Measurements from ENCODE around the gene BANF2.
"Not testable (repeated sequence)": the region's sequence is repeated elsewhere in the genome, so short reads cannot be mapped to it uniquely, and the experiment has no call there.

The BANF2 gene

DNA sequence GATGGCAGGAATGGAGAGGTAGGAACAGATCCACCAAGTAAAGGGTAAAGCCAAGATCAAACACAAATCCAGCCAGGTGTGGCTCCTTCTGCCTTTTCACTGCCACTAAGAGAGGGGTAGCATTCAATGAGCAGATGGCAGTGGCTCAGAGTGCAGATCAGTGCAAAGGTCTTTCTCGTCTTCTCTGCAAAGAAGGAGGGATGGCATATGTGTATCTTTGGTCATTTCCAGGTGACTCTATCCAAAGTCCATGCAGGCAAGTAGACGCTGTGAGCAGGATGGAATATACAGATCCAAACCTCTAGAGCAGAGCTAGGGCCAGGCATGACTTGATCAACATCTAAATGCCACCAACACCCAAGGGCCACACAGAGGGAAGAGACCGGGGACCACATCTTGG lies 6.9 kb downstream of the BANF2 start:
- no peak for DNase-seq
- H3K4me1 Mint-ChIP-seq (ENCODE audit: low read depth) = no peaks in the 10 kb centered on the region
- H3K27ac Mint-ChIP-seq = no peak overlapping the region
- H3K36me3 Mint-ChIP-seq (ENCODE audit: low read depth) = no peaks in the 10 kb centered on the region
- no peaks in the 10 kb centered on the region for H3K9me3 Mint-ChIP-seq
- no peak overlapping the region for H3K4me3 Mint-ChIP-seq
- H3K27me3 Mint-ChIP-seq = no peaks in the 10 kb centered on the region

DNA sequence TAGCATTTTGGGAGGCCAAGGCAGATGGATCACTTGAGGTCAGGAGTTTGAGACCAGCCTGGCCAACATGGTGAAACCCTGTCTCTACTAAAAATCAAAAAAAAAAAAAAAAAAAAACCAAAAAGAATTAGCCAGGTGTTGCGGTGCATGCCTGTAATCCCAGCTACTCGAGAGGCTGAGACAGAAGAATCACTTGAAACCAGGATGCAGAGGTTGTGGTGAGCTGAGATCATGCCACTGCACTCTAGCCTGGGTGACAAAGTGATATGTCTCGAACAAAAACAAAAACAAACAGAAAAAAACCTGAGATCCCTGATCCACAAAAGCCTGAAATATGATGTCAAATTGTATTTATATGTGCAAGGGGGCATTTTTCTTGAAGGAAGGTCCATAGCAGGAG lies 8.2 kb downstream of the BANF2 start:
- H3K36me3 Mint-ChIP-seq (ENCODE audit: low read depth); DNase-seq; H3K27me3 Mint-ChIP-seq; H3K4me3 Mint-ChIP-seq; H3K9me3 Mint-ChIP-seq; H3K4me1 Mint-ChIP-seq (ENCODE audit: low read depth); H3K27ac Mint-ChIP-seq: not testable (repeated sequence)

GRCh38 chr20:17708675-17709360 lies 9.1 kb downstream of the BANF2 start:
- Mint-ChIP-seq H3K4me1 (ENCODE audit: low read depth) (no peaks in the 10 kb centered on the region), H3K36me3 (ENCODE audit: low read depth) (no peaks in the 10 kb centered on the region), H3K9me3 (no peaks in the 10 kb centered on the region), H3K27me3 (no peaks in the 10 kb centered on the region), H3K27ac (no peak overlapping the region), H3K4me3 (no peak overlapping the region)
- no peak for DNase-seq

DNA sequence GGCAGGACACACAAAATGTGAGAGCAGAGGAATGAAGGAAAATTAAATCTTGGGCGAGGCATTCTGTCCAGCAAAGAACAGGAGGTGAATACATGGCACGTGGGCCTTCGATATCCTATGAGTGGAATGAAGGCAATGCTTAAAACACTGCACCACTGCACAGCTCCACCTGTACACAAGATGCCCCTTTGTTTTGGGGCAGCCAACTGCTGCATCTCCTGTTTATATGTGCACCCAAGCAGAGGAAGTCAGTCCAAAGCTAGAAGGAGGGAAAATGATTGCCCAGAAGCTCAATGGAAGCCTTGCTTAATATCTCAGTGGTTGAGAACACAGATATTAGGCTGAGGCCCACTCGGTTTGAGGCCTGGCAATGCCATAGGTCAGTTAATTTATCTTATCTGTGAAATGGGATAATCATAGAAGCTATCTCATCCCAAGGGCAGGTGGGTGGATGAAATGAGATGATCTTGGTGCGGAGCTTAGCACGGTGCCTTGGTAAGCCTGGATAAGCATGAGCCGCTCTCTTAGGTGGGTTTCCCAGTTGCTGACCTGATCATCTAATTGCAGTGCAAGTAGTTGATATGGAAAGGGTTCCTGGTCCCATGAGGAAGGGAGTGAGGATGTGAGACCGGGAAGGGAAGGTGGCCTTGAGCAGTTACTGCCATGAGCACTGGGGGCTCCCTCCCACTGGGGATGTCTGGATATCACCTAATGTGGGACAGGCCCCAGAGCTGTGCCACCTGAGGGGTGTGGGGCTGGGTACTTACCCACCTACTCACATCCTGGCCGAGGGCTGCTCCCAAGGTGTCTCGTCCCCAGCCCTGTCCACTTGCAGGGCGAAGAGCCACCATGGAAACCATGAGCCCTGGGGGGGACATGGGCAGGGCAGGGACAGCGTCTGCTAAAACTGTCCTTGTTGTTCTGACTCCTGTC lies 9.9 kb downstream of the BANF2 start:
- H3K36me3 Mint-ChIP-seq (ENCODE audit: low read depth) = no peaks in the 10 kb centered on the region
- DNase-seq = no peak
- H3K4me3 Mint-ChIP-seq = no peak overlapping the region
- H3K4me1 Mint-ChIP-seq (ENCODE audit: low read depth) = no peaks in the 10 kb centered on the region
- H3K27ac Mint-ChIP-seq = no peak overlapping the region
- no peaks in the 10 kb centered on the region for H3K9me3 Mint-ChIP-seq
- H3K27me3 Mint-ChIP-seq = no peaks in the 10 kb centered on the region

GRCh38 chr20:17710379-17711266 lies 10.9 kb downstream of the BANF2 start:
- Mint-ChIP-seq H3K9me3 (no peaks in the 10 kb centered on the region), H3K4me1 (ENCODE audit: low read depth) (no peaks in the 10 kb centered on the region), H3K27me3 (no peaks in the 10 kb centered on the region), H3K27ac (no peak overlapping the region), H3K36me3 (ENCODE audit: low read depth) (no peaks in the 10 kb centered on the region), H3K4me3 (no peak overlapping the region)
- DNase-seq = no peak

- no peak for DNase-seq
- Mint-ChIP-seq H3K4me3 (no peak overlapping the region), H3K36me3 (ENCODE audit: low read depth) (no peaks in the 10 kb centered on the region), H3K4me1 (ENCODE audit: low read depth) (no peaks in the 10 kb centered on the region), H3K27me3 (no peaks in the 10 kb centered on the region), H3K9me3 (no peaks in the 10 kb centered on the region), H3K27ac (no peak overlapping the region)
Observed at GRCh38 chr20:17711267-17711627, 11.5 kb downstream of the BANF2 start.

- DNase-seq = no peak
- H3K36me3 Mint-ChIP-seq (ENCODE audit: low read depth) = no peaks in the 10 kb centered on the region
- no peaks in the 10 kb centered on the region for H3K27me3 Mint-ChIP-seq
- H3K27ac Mint-ChIP-seq = no peak overlapping the region
- no peaks in the 10 kb centered on the region for H3K4me1 Mint-ChIP-seq (ENCODE audit: low read depth)
- H3K4me3 Mint-ChIP-seq = no peak overlapping the region
- H3K9me3 Mint-ChIP-seq = no peaks in the 10 kb centered on the region
Observed at GRCh38 chr20:17712201-17712600, 12.4 kb downstream of the BANF2 start.

GRCh38 chr20:17712708-17713107 lies 12.9 kb downstream of the BANF2 start:
- Mint-ChIP-seq H3K4me3 (no peak overlapping the region), H3K27me3 (no peaks in the 10 kb centered on the region), H3K27ac (no peak overlapping the region), H3K36me3 (ENCODE audit: low read depth) (no peaks in the 10 kb centered on the region), H3K4me1 (ENCODE audit: low read depth) (no peaks in the 10 kb centered on the region), H3K9me3 (no peaks in the 10 kb centered on the region)
- no peak for DNase-seq

- H3K36me3 Mint-ChIP-seq (ENCODE audit: low read depth) = no peaks in the 10 kb centered on the region
- no peaks in the 10 kb centered on the region for H3K9me3 Mint-ChIP-seq
- peaks cover 7% of the 10 kb centered on the region for H3K27me3 Mint-ChIP-seq
- H3K27ac Mint-ChIP-seq = no peak overlapping the region
- DNase-seq = no peak
- no peak overlapping the region for H3K4me3 Mint-ChIP-seq
- no peaks in the 10 kb centered on the region for H3K4me1 Mint-ChIP-seq (ENCODE audit: low read depth)
Observed at GRCh38 chr20:17714597-17714996, 14.8 kb downstream of the BANF2 start.

GRCh38 chr20:17715075-17715474 lies 15.3 kb downstream of the BANF2 start:
- H3K4me3 Mint-ChIP-seq = no peak overlapping the region
- peaks cover 7% of the 10 kb centered on the region for H3K27me3 Mint-ChIP-seq
- DNase-seq = no peak
- H3K9me3 Mint-ChIP-seq = no peaks in the 10 kb centered on the region
- H3K36me3 Mint-ChIP-seq (ENCODE audit: low read depth) = no peaks in the 10 kb centered on the region
- H3K27ac Mint-ChIP-seq = no peak overlapping the region
- H3K4me1 Mint-ChIP-seq (ENCODE audit: low read depth) = no peaks in the 10 kb centered on the region

DNA sequence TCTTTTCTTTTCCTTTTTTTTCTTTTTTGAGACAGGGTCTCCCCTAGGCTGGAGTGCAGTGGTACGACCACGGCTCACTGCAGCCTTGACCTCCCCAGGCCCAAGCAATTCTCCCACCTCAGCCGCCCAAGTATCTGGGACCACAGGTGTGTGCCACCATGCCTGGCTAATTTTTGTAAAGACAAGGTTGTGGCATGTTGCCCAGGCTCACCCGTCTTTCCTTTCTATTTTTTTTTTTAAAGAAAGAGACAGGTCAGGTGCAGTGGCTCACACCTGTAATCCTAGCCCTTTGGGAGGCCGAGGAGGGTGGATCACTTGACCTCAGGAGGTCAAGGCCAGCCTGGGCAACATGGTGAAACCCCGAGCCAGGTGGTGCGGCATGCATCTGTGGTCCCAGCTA lies 16.6 kb downstream of the BANF2 start:
- H3K9me3 Mint-ChIP-seq = no peaks in the 10 kb centered on the region
- peaks cover 7% of the 10 kb centered on the region for H3K27me3 Mint-ChIP-seq
- no peak overlapping the region for H3K27ac Mint-ChIP-seq
- no peaks in the 10 kb centered on the region for H3K36me3 Mint-ChIP-seq (ENCODE audit: low read depth)
- no peak for DNase-seq
- no peaks in the 10 kb centered on the region for H3K4me1 Mint-ChIP-seq (ENCODE audit: low read depth)
- H3K4me3 Mint-ChIP-seq = no peak overlapping the region

DNA sequence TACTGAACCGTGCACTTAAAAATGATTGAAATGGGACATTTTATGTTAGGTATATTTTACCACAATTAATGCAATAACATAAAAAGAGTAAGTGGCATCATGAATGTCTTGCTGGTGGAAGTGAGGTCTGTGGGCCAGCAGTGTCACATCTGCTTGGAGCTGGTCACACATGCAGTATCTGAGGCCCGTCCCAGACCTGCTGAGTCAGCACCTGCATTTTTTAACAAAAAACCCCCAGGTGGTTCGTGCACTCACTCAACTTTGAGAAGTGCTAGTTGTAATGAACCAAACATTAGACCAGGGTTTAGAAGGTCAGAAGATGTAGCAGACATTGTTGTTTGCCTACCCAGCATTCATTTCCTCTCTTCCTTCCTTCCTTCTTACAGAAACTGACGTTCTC lies 21.0 kb downstream of the BANF2 start:
- no peaks in the 10 kb centered on the region for H3K4me1 Mint-ChIP-seq (ENCODE audit: low read depth)
- H3K4me3 Mint-ChIP-seq = no peak overlapping the region
- no peaks in the 10 kb centered on the region for H3K9me3 Mint-ChIP-seq
- H3K27ac Mint-ChIP-seq = no peak overlapping the region
- H3K27me3 Mint-ChIP-seq = peaks cover 13% of the 10 kb centered on the region
- no peaks in the 10 kb centered on the region for H3K36me3 Mint-ChIP-seq (ENCODE audit: low read depth)
- no peak for DNase-seq

GRCh38 chr20:17721802-17722486 lies 22.2 kb downstream of the BANF2 start:
- Mint-ChIP-seq H3K27me3 (peaks cover 13% of the 10 kb centered on the region), H3K27ac (no peak overlapping the region), H3K4me1 (ENCODE audit: low read depth) (no peaks in the 10 kb centered on the region), H3K4me3 (no peak overlapping the region), H3K36me3 (ENCODE audit: low read depth) (no peaks in the 10 kb centered on the region), H3K9me3 (no peaks in the 10 kb centered on the region)
- DNase-seq = no peak

Data from activated T-cell treated with anti-CD3 and anti-CD28 coated beads, Interleukin-2, amount 50 U/mL, for 24 hours (primary cell).